ENCODE measurements around the gene JOSD2.
"Not testable (repeated sequence)": the region's sequence is repeated elsewhere in the genome, so short reads cannot be mapped to it uniquely, and the experiment has no call there.

The JOSD2 gene

DNA sequence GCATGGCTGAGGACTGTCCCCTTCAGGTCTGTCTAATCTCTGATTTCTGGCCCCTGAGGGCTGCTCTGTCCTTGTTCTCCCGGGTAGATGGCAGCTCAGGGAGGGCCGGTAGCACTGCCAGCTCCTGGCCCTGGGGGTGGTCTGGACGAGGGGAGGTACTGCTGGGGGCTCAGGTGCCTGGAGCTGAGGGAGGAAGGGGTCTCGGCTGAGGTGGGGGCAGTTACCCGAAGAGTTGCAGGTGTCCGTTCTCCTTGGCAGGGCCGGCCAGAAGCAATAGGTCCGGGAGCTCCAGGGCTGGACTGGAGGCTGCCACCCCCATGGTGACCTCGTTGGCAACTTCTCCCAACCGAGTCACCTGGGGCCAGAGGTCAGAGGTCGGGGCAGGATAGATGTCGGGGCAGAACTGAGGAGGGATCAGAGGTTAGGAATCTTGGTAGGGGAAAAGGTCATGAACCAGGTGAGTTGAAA, 35.9 kb downstream of the JOSD2 start:
- no peak for DNase-seq

DNA sequence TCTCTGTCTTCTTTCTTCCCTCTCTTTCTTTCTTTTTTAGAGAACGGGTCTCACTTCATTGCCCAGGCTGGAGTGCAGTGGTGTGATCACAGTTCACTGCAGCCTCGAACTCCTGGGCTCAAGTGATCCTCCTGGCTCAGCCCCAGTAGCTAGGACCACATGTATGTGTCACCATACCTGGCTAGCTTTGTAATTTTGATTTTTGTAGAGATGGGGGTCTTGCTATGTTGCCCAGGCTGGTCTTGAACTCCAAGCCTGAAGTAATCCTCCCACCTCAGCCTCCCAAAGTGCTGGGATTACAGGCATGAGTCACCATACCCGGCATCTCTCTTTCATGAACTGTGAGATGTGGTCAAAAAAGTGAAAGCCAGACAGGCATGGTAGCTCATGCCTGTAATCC, 37.7 kb downstream of the JOSD2 start:
- not testable (repeated sequence) for DNase-seq

DNA sequence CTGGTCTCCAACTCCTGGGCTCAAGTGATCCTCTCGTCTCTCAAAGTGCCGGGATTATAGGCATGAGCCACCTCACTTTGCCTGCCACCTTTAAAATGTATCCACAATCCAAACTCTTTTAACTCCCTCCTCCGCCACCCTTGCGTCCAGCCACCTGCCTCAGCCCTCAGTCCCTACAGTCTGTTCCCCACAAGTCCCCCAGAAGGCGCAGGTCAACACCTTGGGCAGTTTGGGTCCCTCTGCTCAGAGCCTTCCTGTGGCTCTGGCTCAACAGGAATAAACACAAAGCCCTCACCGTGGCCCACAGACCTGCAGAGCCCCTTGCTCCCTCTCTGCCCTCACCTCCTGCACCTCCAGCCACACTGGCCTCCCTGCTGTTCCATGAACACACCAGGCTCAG, 42.2 kb downstream of the JOSD2 start:
- no peak for DNase-seq

DNA sequence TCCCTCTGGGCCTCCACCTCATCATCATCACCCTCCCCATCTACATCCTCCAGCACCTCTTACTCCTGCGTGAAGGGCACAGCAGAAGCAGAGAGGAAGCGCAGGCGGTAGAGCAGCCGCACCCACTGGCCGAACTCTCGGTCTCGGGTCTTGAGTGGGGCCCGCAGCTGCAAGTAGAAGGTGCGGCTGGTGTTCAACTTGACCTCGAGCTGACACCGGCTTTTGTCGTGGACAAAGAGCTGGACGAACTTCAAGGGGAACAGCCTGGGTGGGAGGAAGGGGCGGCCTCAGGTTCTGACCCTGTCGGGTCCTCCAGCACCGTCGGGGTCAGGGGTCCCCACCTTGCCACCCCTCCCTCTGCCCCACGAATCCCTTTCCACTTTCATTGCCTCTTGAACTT, 43.4 kb downstream of the JOSD2 start:
- DNase-seq, result no peak

DNA sequence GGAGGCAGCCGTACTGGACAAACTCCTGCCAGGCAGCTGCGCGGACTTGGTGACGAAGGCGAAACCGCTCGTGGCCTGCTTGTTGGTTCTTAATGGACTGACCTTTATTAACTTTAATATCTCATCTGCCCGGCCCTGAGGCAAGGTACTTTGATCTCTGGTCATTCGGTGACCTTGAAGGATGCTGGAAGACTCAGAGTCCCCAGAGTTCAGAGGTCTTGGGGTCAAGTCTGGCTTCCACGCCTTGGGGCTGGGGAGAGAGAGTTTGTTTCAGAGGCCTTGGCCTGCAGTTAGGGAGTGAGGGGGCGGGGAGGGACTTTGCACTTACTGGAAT, 44.3 kb downstream of the JOSD2 start:
- DNase-seq, result no peak

DNA sequence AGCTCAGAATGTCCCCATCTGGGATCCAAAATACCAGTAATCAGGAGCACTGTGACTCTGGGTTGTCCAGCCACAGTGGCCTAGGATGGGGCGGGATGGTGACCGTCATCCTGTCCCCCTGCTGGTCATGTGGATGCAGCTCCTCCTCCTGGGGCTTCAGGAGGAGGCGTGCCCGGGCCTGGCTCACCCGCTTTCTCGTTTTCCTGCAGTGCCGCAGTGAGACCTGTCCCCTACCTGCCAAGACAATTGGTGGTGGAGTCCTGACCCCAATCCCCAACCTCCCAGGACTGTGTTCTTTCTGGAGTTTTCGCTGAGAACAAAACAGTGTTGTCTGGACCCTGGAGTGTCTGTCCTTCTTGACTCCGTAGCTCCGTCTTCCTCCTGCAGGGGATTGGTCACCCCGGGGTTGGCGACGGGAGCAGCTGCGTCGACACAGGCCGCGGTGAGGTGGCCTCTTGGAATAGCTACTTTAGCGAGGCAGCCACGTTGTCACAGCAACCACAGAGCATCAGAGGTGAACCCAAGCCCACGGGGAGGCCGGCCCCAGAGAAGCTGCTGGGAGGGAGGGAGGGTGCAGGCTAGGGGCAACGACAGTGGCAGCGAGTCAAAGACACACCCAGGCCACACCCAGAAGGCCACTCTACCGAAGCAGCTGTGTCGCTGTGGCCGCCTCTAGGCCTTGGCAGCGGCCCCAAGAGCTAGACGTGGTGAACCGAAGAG, 44.8 kb downstream of the JOSD2 start:
- no peak for DNase-seq

DNA sequence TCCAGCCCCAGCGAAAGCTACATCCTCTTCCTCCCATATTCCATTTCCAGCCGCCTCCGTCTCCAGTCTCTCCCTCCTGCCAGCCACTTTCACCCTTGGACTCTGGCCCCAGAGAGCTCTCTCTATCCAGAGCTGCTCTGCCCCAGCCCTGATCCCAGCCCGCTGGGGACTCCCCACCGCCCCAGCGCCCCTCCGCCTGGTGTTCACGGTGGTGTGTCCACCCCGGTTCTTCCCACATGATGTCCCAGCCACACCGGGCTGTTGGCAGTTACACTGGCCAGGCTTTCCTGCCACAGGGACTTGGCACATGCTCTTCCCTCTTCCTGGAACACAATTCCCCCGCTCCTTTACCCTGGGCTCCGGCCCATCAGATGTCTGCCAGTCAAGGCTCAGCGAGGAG, 46.0 kb downstream of the JOSD2 start:
- DNase-seq, result no peak

DNA sequence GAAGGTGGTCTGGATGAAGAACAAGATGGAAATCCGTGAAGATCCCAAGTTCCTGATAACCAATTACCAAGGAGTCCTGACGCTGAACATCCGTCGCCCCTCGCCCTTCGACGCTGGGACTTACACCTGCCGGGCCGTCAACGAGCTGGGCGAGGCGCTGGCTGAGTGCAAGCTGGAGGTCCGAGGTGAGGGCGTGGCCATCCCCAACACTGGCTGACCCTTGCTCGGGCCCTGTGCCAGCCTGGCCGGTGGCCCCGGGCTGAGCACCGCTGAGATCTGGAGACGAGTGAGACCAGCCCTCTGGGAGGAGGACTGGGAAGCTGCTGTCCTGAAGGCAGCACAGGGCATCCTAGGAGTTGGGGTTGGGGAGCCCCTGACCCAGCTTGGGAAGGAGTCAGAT, 46.6 kb downstream of the JOSD2 start:
- no peak for DNase-seq

DNA sequence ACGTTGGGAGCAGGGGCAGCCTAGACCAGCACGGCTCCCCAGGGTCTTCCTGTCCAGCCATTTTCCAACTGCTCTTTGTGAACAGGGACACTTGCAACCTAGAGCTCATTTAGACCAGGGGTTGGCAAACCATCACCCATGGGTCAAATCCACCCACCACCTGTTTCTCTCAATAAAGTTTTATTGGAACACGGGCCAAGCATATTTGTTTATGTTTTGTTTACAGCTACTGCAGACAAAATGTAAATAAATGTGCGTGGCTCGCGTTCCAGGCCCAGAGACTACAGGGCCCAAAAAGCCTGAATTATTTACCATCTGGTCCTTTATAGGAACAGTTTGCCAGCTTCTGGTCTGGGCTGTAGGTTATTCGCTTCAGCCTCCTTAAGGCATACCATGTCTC, 48.0 kb downstream of the JOSD2 start:
- no peak for DNase-seq

DNA sequence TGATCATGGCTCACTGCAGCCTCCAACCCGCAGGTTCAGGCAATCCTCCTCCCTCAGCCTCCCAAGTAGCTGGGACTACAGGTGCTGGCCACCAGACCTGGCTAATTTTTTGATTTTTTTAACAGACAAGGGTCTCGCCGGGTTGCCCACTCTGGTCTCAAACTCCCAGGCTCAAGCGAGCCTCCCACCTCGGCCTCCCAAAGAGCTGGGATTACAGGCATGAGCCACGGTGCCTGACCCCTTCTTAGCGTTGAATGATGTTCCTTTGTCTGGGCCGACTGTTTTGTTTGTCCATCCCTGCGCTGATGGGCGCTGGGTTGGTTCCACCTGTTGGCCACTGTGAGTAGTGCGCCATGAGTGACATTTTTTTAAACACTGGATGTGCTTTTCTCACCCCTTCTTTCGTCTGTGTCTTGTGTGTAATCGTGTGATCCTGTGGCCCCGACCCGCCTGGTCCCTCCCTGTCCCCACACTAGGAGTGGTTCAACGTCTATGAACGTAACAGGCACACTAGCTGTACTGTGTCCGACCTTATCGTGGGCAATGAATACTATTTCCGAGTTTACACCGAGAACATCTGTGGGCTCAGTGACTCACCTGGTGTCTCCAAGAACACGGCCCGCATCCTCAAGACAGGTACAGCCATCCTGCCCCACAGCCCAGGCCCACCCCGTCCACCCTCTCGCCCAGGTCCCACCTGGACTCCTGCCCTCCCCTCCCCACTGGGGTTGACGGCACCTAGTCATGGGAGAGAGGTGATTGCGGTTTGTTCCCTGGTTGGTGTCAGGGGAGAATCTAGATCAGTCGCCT, 49.7 kb downstream of the JOSD2 start:
- peak in 3 of 5 donors; percentile 23 to 74 (median 44) for DNase-seq

DNA sequence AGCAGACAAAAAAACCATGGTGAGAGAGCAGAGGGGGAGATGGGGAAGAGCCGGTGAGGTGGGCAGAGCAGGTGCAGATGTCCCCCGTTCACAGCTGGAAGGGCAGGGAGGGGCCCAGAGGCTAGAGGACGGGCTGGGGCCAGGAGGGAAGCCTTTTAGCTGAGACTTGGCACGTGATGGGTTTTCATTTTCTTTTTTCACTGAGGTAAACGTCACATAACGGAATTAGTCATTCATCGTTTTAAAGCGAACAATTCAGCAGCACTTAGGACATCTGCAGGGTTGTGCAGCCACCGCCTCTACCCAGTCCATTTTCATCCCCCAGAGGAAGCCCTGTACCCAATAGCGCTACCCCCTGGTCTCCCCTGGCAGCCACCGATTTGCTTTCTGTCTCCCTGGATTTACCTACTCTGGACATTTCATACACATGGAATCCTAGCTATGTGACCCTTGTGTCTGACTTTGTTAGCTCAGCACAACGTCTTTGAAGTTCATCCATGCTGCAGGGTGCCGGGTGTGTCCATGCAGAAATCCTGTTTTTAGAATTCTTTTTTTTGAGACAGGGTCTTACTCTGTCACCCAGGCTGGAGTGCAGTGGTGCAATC, 50.7 kb downstream of the JOSD2 start:
- peak in 1 of 5 donors; percentile 58 for DNase-seq

DNA sequence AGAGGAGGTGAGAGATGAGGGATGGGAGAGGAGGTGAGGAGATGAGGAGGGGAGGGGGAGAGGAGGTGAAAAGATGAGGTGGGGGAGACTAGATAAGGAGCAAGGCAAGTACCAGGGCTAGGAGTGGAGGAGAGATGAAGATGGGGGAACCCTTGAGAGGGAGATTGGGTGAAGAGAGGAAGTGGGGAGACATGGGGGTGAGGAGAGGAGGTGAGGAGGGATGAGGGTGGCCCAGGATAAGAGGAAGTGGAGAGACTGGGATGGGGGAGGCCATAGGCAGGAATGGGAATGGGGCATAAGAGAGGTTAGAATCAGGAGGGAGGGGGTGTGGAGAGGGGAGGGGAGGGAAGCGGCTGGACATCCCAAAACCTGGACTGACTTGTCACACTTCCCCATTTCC, 51.4 kb downstream of the JOSD2 start:
- no peak for DNase-seq

DNA sequence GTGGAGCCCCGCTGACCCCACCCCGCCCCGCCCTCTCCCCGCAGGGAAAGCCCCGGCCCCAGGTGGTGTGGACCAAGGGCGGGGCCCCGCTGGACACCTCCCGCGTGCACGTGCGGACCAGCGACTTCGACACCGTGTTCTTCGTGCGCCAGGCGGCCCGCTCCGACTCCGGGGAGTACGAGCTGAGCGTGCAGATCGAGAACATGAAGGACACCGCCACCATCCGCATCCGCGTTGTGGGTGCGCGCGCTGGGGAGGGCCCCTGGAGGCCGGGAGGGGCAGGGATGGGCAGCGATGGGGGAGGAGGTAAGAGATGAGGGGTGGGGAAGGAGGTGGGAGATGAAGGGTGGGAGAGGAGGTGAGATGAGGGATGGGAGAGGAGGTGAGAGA, 51.9 kb downstream of the JOSD2 start:
- no peak for DNase-seq

DNA sequence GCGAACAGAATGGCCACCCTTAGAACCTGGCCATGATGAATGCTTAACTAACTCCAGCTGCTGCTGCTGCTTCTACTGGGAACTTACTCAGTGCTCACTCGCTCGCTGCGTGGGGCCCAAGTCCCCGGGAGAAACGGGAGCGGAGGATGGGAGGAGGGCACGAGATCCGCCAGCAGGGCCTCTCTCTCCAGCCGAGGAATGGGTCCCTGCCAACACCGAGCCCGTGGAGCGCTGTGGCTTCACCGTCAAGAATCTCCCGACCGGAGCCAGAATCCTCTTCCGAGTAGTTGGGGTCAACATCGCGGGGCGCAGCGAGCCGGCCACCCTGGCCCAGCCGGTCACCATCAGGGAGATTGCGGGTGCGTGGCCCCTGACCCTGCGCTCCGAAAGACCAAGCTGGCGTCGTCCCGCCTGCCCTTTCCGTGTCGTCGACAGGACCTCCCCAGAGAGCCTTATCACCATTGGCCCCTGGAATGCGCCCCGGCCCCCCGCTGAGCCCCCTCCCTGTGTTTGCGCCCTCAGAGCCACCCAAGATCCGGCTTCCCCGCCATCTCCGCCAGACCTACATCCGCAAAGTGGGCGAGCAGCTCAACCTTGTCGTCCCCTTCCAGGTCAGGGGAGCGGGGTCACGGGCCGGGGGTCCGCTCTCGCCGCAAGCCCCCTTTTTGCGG, 52.5 kb downstream of the JOSD2 start:
- no peak for DNase-seq

DNA sequence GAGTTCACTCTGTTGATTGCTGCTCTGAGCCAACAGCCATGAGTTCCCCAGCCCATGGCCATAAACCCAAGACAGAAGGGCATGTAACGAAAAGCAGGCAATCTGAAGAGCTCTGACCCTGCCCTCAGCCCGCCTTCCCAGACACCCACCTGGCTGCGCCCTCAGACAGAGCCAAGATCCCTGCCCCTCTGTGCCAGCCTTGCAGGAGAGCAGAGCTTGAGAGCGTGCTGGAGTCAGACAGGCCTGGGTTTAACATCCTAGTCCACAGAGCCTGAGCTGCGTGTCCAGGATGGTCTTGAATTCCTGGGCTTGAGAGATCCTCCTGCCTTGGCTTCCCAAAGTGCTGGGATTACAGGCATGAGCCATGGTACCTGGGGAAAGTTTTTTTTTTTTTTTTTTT, 53.7 kb downstream of the JOSD2 start:
- no peak for DNase-seq
